Progenitor cell of endocrine pancreas (in vitro differentiated cells): ENCODE data around the gene NSL1. TPM values are rescaled to one million over a fixed set of nuclear protein-coding genes. Genes with fewer than 3 reads are reported as not detected.
"Not testable (repeated sequence)": the region's sequence is repeated elsewhere in the genome, so short reads cannot be mapped to it uniquely, and the experiment has no call there.

Experiments
- DNase-seq: peaks from one replicate; pipeline ENCODE4 v3.0.0; 2021; ENCODE audit warnings: low spot score; ENCODE audit not compliant: unreplicated experiment
- H3K27ac Mint-ChIP-seq: 2 replicates; pipeline ENCODE4 v1.8.0; 2021; ENCODE audit warnings: mild to moderate bottlenecking, moderate library complexity, mixed read lengths
- H3K27me3 Mint-ChIP-seq: 2 replicates; pipeline ENCODE4 v1.8.0; 2021; ENCODE audit warnings: mixed read lengths
- H3K36me3 Mint-ChIP-seq: 2 replicates; pipeline ENCODE4 v1.8.0; 2022; ENCODE audit warnings: mixed read lengths; ENCODE audit not compliant: insufficient read depth
- H3K4me1 Mint-ChIP-seq: 2 replicates; pipeline ENCODE4 v1.8.0; 2021; ENCODE audit warnings: low read depth, mixed read lengths
- H3K4me3 Mint-ChIP-seq: 2 replicates; pipeline ENCODE4 v1.8.0; 2021; ENCODE audit warnings: low read depth, mild to moderate bottlenecking, moderate library complexity, mixed read lengths
- H3K9me3 Mint-ChIP-seq: 2 replicates; pipeline ENCODE4 v1.8.0; 2021; ENCODE audit warnings: low read depth, mixed read lengths
- CTCF ChIP-seq: fragments of 200-600 bp; sonication (generic); IDR thresholded peaks from one replicate; pipeline ENCODE4 v1.5.0; 2021; ENCODE audit warnings: antibody characterized with exemption, mild to moderate bottlenecking; ENCODE audit not compliant: unreplicated experiment
- total RNA-seq: library from RNA; stranded (reverse); gene quantifications from 2 replicates; pipeline ENCODE4 v1.2.1, GENCODE V29; 2021

Gene NSL1
- total RNA-seq, 1 donor from 2014 or later, result 41.1 TPM

- Mint-ChIP-seq H3K36me3 (peaks cover 6% of the 10 kb centered on the region), H3K27me3 (no peaks in the 10 kb centered on the region), H3K4me1 (peaks cover 15% of the 10 kb centered on the region), H3K4me3 (no peak overlapping the region), H3K9me3 (no peaks in the 10 kb centered on the region), H3K27ac (no peak overlapping the region)
- no peak for DNase-seq
- no peak for TF ChIP-seq CTCF
Observed at GRCh38 chr1:212733109-212733508, 58.5 kb downstream of the NSL1 start.

- Mint-ChIP-seq H3K36me3 (peaks cover 11% of the 10 kb centered on the region), H3K9me3 (no peaks in the 10 kb centered on the region), H3K4me1 (peaks cover 15% of the 10 kb centered on the region), H3K27ac (no peak overlapping the region), H3K4me3 (no peak overlapping the region), H3K27me3 (no peaks in the 10 kb centered on the region)
- no peak for DNase-seq
- no peak for TF ChIP-seq CTCF
Observed at GRCh38 chr1:212731630-212732029, 59.9 kb downstream of the NSL1 start.

GRCh38 chr1:212728606-212729005 lies 63.0 kb downstream of the NSL1 start:
- H3K27ac Mint-ChIP-seq, result peak overlapping the region; percentile 60
- TF ChIP-seq CTCF, result no peak
- H3K9me3 Mint-ChIP-seq, result peaks cover 12% of the 10 kb centered on the region
- H3K4me3 Mint-ChIP-seq, result peak overlapping the region; percentile 2
- peaks cover 24% of the 10 kb centered on the region for H3K36me3 Mint-ChIP-seq
- DNase-seq, result no peak
- peaks cover 20% of the 10 kb centered on the region for H3K4me1 Mint-ChIP-seq
- no peaks in the 10 kb centered on the region for H3K27me3 Mint-ChIP-seq

- Mint-ChIP-seq H3K36me3 (peaks cover 29% of the 10 kb centered on the region), H3K4me3 (no peak overlapping the region), H3K27me3 (no peaks in the 10 kb centered on the region), H3K9me3 (peaks cover 15% of the 10 kb centered on the region), H3K4me1 (peaks cover 20% of the 10 kb centered on the region), H3K27ac (no peak overlapping the region)
- no peak for DNase-seq
- no peak for TF ChIP-seq CTCF
Observed at GRCh38 chr1:212727386-212728181, 64.0 kb downstream of the NSL1 start.

GRCh38 chr1:212724679-212725078 lies 66.9 kb downstream of the NSL1 start:
- Mint-ChIP-seq H3K4me1 (peaks cover 24% of the 10 kb centered on the region), H3K9me3 (peaks cover 17% of the 10 kb centered on the region), H3K36me3 (peaks cover 29% of the 10 kb centered on the region)
- H3K27ac Mint-ChIP-seq, DNase-seq, H3K27me3 Mint-ChIP-seq, H3K4me3 Mint-ChIP-seq: not testable (repeated sequence)
